Left colon (tissue), 2 donors: ENCODE data around the gene ZDHHC7. TPM values are rescaled to one million over a fixed set of nuclear protein-coding genes. Genes with fewer than 3 reads are reported as not detected.

Experiments used
- total RNA-seq, 2 donors: library from RNA; stranded (reverse); fragmentation: NEBNext Ultra II Directional; extraction: Animal tissue kit (Norgen Biotek cat#: 25700); gene quantifications; one replicate each; pipeline ENCODE4 v1.2.1, GENCODE V29; 2021
- donor health status: DM: no; HTN: no; CAD: no.
- donor health status: DM: yes; HTN: yes; CAD: no.

ZDHHC7 gene
- total RNA-seq, 2 donors from 2014 or later: 73.9 to 76.9 TPM

Other genes starting within 250 kb of the ZDHHC7 start
- 10 to 100 TPM; 27.2 to 31.6 TPM for gene CRISPLD2, start 191.6 kb downstream of the ZDHHC7 start, total RNA-seq
- gene KIAA0513, start 16.3 kb upstream of the ZDHHC7 start, total RNA-seq: 10 to 100 TPM; 28.9 to 40.3 TPM
- not detected for gene CIBAR2, start 100.9 kb upstream of the ZDHHC7 start, total RNA-seq